H9 (cell line): ENCODE data around the gene CTNNB1. TPM values are rescaled to one million over a fixed set of nuclear protein-coding genes. Genes with fewer than 3 reads are reported as not detected.
A peak's percentile ranks its signal among the peaks of the same experiment; 100 is the strongest.

Experiments
- DNase-seq: peaks from one replicate; pipeline ENCODE4 v3.0.0-alpha.2; 2017
- H2AFZ ChIP-seq: one replicate; pipeline ENCODE4 v1.6.1; 2013; ENCODE audit warnings: mild to moderate bottlenecking, low read length, control low read depth, moderate library complexity
- H2AK5ac ChIP-seq: 2 replicates; pipeline ENCODE4 v1.6.1; 2013; ENCODE audit warnings: low read length, control low read depth, mixed read lengths; ENCODE audit not compliant: insufficient read length
- H2BK120ac ChIP-seq: one replicate; pipeline ENCODE4 v1.6.1; 2013; ENCODE audit warnings: low read depth, mild to moderate bottlenecking, low read length, control low read depth, inconsistent platforms; ENCODE audit not compliant: poor library complexity, severe bottlenecking
- H2BK12ac ChIP-seq: 2 replicates; pipeline ENCODE4 v1.6.1; 2013; ENCODE audit warnings: low read length, control low read depth, mixed read lengths, low read depth; ENCODE audit not compliant: insufficient read length
- H2BK15ac ChIP-seq: 2 replicates; pipeline ENCODE4 v1.6.1; 2013; ENCODE audit warnings: low read depth, low read length, control low read depth
- H2BK20ac ChIP-seq: one replicate; pipeline ENCODE4 v1.6.1; 2013; ENCODE audit warnings: low read depth, mild to moderate bottlenecking, low read length, control low read depth, inconsistent platforms; ENCODE audit not compliant: poor library complexity, severe bottlenecking
- H2BK5ac ChIP-seq: 2 replicates; pipeline ENCODE4 v1.6.1; 2013; ENCODE audit warnings: low read length, control low read depth, mixed read lengths; ENCODE audit not compliant: insufficient read length
- H3K14ac ChIP-seq: 2 replicates; pipeline ENCODE4 v1.6.1; 2013; ENCODE audit warnings: low read length, control low read depth; ENCODE audit not compliant: insufficient read depth
- H3K18ac ChIP-seq: 2 replicates; pipeline ENCODE4 v1.6.1; 2013; ENCODE audit warnings: low read depth, mild to moderate bottlenecking, mixed read lengths, low read length, control low read depth; ENCODE audit not compliant: insufficient read length
- H3K23ac ChIP-seq: 2 replicates; pipeline ENCODE4 v1.6.1; 2013; ENCODE audit warnings: low read length, control low read depth, mixed read lengths, low read depth; ENCODE audit not compliant: insufficient read length
- H3K23me2 ChIP-seq: 2 replicates; pipeline ENCODE4 v1.6.1; 2013; ENCODE audit warnings: low read depth, mild to moderate bottlenecking, mixed read lengths, low read length, control low read depth; ENCODE audit not compliant: insufficient read length, poor library complexity, severe bottlenecking
- H3K27ac ChIP-seq: 2 replicates; pipeline ENCODE4 v1.5.1; 2013; ENCODE audit warnings: low read length, control low read depth, mixed read lengths, low read depth; ENCODE audit not compliant: insufficient read length
- H3K27me3 ChIP-seq: 2 replicates; pipeline ENCODE4 v1.6.1; 2013; ENCODE audit warnings: low read length, control low read depth, inconsistent platforms; ENCODE audit not compliant: insufficient read depth
- H3K4ac ChIP-seq: 2 replicates; pipeline ENCODE4 v1.6.1; 2013; ENCODE audit warnings: low read depth, mild to moderate bottlenecking, control low read depth, inconsistent platforms, low read length, moderate library complexity
- H3K4me1 ChIP-seq: 2 replicates; pipeline ENCODE4 v1.6.1; 2013; ENCODE audit warnings: low read length, control low read depth, inconsistent platforms; ENCODE audit not compliant: insufficient read depth
- H3K4me2 ChIP-seq: 2 replicates; pipeline ENCODE4 v1.6.1; 2013; ENCODE audit warnings: low read length, control low read depth, mixed read lengths; ENCODE audit not compliant: insufficient read length, insufficient read depth
- H3K56ac ChIP-seq: 2 replicates; pipeline ENCODE4 v1.6.1; 2013; ENCODE audit warnings: low read depth, mild to moderate bottlenecking, mixed read lengths, low read length, control low read depth; ENCODE audit not compliant: insufficient read length
- H3K79me1 ChIP-seq: 2 replicates; pipeline ENCODE4 v1.6.1; 2013; ENCODE audit warnings: low read depth, mild to moderate bottlenecking, moderate library complexity, low read length, control low read depth, inconsistent platforms; ENCODE audit not compliant: insufficient read depth, poor library complexity, severe bottlenecking
- H3K79me2 ChIP-seq: 2 replicates; pipeline ENCODE4 v1.6.1; 2013; ENCODE audit warnings: low read length, control low read depth, inconsistent platforms; ENCODE audit not compliant: insufficient read depth
- H3K9ac ChIP-seq: 2 replicates; pipeline ENCODE4 v1.6.1; 2013; ENCODE audit warnings: low read length, control low read depth, mixed read lengths; ENCODE audit not compliant: insufficient read length; ENCODE audit errors: extremely low read depth
- H3K9me3 ChIP-seq: one replicate; pipeline ENCODE4 v1.6.1; 2013; ENCODE audit warnings: low read depth, low read length, inconsistent platforms; ENCODE audit not compliant: control insufficient read depth
- H3T11ph ChIP-seq: one replicate; pipeline ENCODE4 v1.6.1; 2013; ENCODE audit warnings: mild to moderate bottlenecking, low read length, control low read depth, inconsistent platforms
- H4K20me1 ChIP-seq: one replicate; pipeline ENCODE4 v1.6.1; 2013; ENCODE audit not compliant: control insufficient read depth, insufficient read length, insufficient read depth
- H4K5ac ChIP-seq: 2 replicates; pipeline ENCODE4 v1.6.1; 2013; ENCODE audit warnings: low read depth, mild to moderate bottlenecking, mixed read lengths, low read length, control low read depth; ENCODE audit not compliant: insufficient read length
- H4K8ac ChIP-seq: replicated peaks from 2 replicates; pipeline ENCODE4 v1.6.1; 2013; ENCODE audit warnings: low read length, control low read depth, mixed read lengths, low read depth; ENCODE audit not compliant: insufficient read length
- H4K91ac ChIP-seq: 2 replicates; pipeline ENCODE4 v1.6.1; 2013; ENCODE audit warnings: low read depth, mild to moderate bottlenecking, moderate library complexity, mixed read lengths, low read length, control low read depth; ENCODE audit not compliant: insufficient read length
- H3K27ac Mint-ChIP-seq, 3 experiments: 2 replicates in 2 of 3; 3 replicates in 1 of 3; pipeline ENCODE4 v1.8.0; 2020 to 2021; ENCODE audit warnings: mixed read lengths in 3 of 3, mild to moderate bottlenecking in 1 of 3, moderate library complexity in 1 of 3
- H3K27me3 Mint-ChIP-seq: 2 replicates; pipeline ENCODE4 v1.8.0; 2021; ENCODE audit warnings: low read depth, mild to moderate bottlenecking, moderate library complexity, mixed read lengths
- H3K36me3 Mint-ChIP-seq, 3 experiments: 2 replicates in 2 of 3; 3 replicates in 1 of 3; pipeline ENCODE4 v1.8.0; 2020 to 2021; ENCODE audit warnings: low read depth in 3 of 3, mixed read lengths in 3 of 3; ENCODE audit not compliant: insufficient read depth in 1 of 3
- H3K4me1 Mint-ChIP-seq, 2 experiments: 2 replicates each; pipeline ENCODE4 v1.8.0; 2020; ENCODE audit warnings: mixed read lengths in 2 of 2
- H3K4me3 Mint-ChIP-seq, 2 experiments: 2 replicates in 1 of 2; 3 replicates in 1 of 2; pipeline ENCODE4 v1.8.0; 2020 to 2021; ENCODE audit warnings: mild to moderate bottlenecking in 2 of 2, mixed read lengths in 2 of 2, moderate library complexity in 1 of 2
- H3K9me3 Mint-ChIP-seq, 2 experiments: 2 replicates in 1 of 2; 3 replicates in 1 of 2; pipeline ENCODE4 v1.8.0; 2020; ENCODE audit warnings: mild to moderate bottlenecking in 2 of 2, mixed read lengths in 2 of 2, moderate library complexity in 1 of 2
- WGBS: extraction: QIAGEN DNeasy Blood & Tissue Kit; methylation state at CpG from one replicate; pipeline ENCODE4 v1.1.7; 2013; ENCODE audit warnings: missing lambda C conversion rate, low lambda C conversion rate, mixed read lengths; ENCODE audit not compliant: insufficient read length; ENCODE audit errors: extremely low coverage; 5-methylcytosine and 5-hydroxymethylcytosine counted together
- total RNA-seq: library from RNA; stranded (reverse); gene quantifications from 2 replicates; pipeline ENCODE4 v1.2.1, GENCODE V29; 2021
- TF ChIP-seq, protein P1 (sequence below): fragments of 200-600 bp; sonication (generic); conservative IDR thresholded peaks from 3 replicates; pipeline ENCODE4 v1.8.0; 2021; ENCODE audit warnings: antibody characterized with exemption, mild to moderate bottlenecking

Gene CTNNB1
- total RNA-seq, 1 experiment from 2014 or later, result 500 TPM

DNA sequence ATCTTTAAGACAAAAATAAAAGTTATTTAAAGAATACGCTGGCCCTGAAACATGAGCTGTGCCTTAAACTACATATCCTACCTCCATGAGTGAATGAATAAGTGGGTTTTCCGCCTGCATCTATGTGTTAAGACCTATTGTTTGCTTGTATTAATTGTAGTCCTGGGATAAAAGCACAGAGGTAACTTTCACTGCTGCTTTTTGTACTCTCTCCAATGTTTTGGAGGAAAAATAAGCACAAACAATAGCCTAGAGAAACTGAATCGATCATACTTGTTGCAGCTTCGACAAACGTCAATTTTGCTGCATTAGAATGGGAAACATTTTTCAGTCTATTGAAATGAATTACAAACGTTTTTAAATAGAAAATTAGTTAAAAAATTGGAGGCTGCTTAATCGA lies 1.3 kb upstream of the CTNNB1 start:
- Histone ChIP-seq H2BK120ac (no peak overlapping the region), H3K4me1 (peaks cover 5% of the 10 kb centered on the region; the same call in 1 of the 2 replicates), H2BK15ac (no peak overlapping the region), H2BK20ac (no peak overlapping the region), H3K4ac (no peak overlapping the region), H4K8ac (no peak overlapping the region), H3K23me2 (peaks cover 22% of the 10 kb centered on the region), H3K23ac (no peak overlapping the region), H3K4me2 (peak overlapping the region; percentile 95), H3K79me1 (no peaks in the 10 kb centered on the region), H3K14ac (no peak overlapping the region), H3K9me3 (no peaks in the 10 kb centered on the region), H3K27me3 (no peaks in the 10 kb centered on the region), H3K9ac (no peak overlapping the region), H3T11ph (no peak overlapping the region), H3K56ac (no peak overlapping the region), H4K91ac (no peak overlapping the region), H2AFZ (no peak overlapping the region), H3K79me2 (peaks cover 23% of the 10 kb centered on the region; the same call in 1 of the 2 replicates), H3K18ac (no peak overlapping the region), H4K5ac (no peak overlapping the region), H2BK5ac (no peak overlapping the region), H2BK12ac (no peak overlapping the region), H4K20me1 (no peaks in the 10 kb centered on the region), H3K27ac (no peak overlapping the region), H2AK5ac (no peak overlapping the region)
- peaks cover 3 to 9% (median 7%) of the 10 kb centered on the region in 3 experiments; a peak in 5 of 7 replicates for H3K36me3 Mint-ChIP-seq
- WGBS, result no CpG with 5 or more reads among the region's 7 CpGs
- H3K27me3 Mint-ChIP-seq, result no peaks in the 10 kb centered on the region; the same call in 1 of the 2 replicates
- no peak for DNase-seq
- peak overlapping the region; percentile 84 to 92 for H3K4me3 Mint-ChIP-seq
- H3K9me3 Mint-ChIP-seq, result no peaks in the 10 kb centered on the region
- H3K27ac Mint-ChIP-seq, result no peak overlapping the region
- TF ChIP-seq, protein P1, sequence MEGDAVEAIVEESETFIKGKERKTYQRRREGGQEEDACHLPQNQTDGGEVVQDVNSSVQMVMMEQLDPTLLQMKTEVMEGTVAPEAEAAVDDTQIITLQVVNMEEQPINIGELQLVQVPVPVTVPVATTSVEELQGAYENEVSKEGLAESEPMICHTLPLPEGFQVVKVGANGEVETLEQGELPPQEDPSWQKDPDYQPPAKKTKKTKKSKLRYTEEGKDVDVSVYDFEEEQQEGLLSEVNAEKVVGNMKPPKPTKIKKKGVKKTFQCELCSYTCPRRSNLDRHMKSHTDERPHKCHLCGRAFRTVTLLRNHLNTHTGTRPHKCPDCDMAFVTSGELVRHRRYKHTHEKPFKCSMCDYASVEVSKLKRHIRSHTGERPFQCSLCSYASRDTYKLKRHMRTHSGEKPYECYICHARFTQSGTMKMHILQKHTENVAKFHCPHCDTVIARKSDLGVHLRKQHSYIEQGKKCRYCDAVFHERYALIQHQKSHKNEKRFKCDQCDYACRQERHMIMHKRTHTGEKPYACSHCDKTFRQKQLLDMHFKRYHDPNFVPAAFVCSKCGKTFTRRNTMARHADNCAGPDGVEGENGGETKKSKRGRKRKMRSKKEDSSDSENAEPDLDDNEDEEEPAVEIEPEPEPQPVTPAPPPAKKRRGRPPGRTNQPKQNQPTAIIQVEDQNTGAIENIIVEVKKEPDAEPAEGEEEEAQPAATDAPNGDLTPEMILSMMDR, result no peak
- H3K4me1 Mint-ChIP-seq, result peaks cover 19 to 27% of the 10 kb centered on the region in 2 experiments
